Measurements from ENCODE around the gene FAM13B.
A peak's percentile ranks its signal among the peaks of the same experiment; 100 is the strongest.
"Not testable (repeated sequence)": the region's sequence is repeated elsewhere in the genome, so short reads cannot be mapped to it uniquely, and the experiment has no call there.

Gene FAM13B

DNA sequence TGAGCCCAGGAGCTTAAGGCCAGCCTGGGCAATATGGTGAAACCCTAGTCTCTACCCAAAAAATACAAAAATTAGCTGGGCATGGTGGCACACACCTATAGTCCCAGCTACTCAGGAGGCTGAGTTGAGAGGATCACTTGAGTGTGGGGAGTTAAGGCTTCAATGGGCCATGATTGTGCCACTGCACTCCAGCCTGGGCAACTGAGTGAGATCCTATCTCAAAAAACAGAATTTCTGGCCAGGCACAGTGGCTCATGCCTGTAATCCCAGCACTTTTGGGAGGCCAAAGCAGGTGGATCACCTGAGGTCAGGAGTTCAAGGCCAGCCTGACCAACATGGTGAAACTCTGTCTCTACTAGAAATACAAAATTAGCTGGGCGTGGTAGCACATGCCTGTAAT is 19.8 kb upstream of the FAM13B start:
- in situ Hi-C loops (cut with MboI; ENCODE audit: low sequenced_read_pairs), result loop anchor here (25.0 kb wide), 1 partner anchor 415 kb away; no protein-coding TSS in a partner anchor
- H3K9me3 ChIP-seq; DNase-seq (ENCODE audit: low spot score in 2 of 2); H3K36me3 ChIP-seq (replicated peaks); H3K4me1 ChIP-seq; H3K27me3 ChIP-seq (ENCODE audit: low read depth); H3K4me3 ChIP-seq: not testable (repeated sequence)

DNA sequence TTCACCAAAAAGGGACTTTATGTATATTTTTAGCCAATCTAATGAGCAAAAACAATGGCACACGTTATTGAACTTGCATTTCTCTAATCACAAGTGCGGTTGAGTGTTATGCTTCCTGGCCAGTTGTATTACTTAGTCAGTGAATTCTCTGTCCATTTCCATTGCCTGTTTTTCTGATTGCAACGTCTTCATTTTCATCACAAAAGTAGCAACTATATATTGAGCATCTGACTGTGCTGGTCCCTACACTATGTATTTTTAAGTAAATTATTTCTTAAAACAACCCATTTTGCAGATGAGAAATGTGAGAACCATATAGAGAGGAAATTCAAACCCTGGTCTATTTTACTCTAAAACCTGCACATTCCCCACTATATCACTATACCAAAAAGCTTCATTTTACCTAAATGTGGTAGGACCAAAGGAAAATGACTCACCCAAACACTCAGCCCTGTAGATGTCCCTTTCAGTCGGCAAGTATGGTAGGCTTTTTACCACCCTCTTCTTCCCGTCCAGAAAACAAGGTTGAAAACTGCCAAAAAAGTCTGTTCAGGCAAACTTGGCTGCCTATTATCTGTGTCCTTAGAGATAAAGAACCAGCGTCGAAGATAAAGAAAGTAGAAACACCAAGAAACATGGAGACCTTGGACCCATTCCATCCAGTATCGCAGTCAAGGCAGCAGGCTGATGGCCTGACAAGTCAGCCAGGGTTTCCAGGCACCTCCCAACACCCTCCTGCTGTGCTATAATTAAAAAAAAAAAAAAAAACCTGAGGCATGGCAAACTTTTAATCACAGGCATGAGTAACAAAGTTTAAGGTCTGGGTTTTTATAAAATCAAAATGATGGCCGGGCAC is 18.8 kb upstream of the FAM13B start:
- in situ Hi-C loops (cut with MboI; ENCODE audit: low sequenced_read_pairs), result loop anchor here (25.0 kb wide), 1 partner anchor 414 kb away; no protein-coding TSS in a partner anchor
- DNase-seq (ENCODE audit: low spot score in 2 of 2), result no peak
- H3K36me3 ChIP-seq (replicated peaks), result no peaks in the 10 kb centered on the region
- H3K4me3 ChIP-seq, result no peak overlapping the region
- H3K4me1 ChIP-seq, result no peaks in the 10 kb centered on the region
- no peaks in the 10 kb centered on the region for H3K27me3 ChIP-seq (ENCODE audit: low read depth)
- no peaks in the 10 kb centered on the region for H3K9me3 ChIP-seq

DNA sequence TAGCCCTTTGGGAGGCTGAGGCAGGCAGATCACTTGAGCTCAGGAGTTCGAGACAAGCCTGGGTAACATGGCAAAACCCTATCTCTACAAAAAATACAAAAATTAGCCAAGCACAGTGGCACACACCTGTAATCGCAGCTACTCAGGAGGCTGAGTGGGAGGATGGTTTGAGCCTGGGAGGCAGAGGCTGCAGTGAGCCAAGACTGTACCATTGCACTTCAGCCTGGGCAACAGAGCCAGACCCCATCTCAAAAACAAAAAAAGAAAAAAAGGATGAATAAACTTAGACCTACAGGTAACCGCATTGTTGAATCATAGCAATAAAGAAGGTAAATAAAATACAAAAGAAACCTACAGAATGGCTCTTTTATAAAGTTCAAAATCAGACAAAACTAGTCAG is 12.4 kb upstream of the FAM13B start:
- H3K27me3 ChIP-seq (ENCODE audit: low read depth); in situ Hi-C loops (cut with MboI; ENCODE audit: low sequenced_read_pairs); H3K36me3 ChIP-seq (replicated peaks); DNase-seq (ENCODE audit: low spot score in 2 of 2); H3K9me3 ChIP-seq; H3K4me1 ChIP-seq; H3K4me3 ChIP-seq: not testable (repeated sequence)

DNA sequence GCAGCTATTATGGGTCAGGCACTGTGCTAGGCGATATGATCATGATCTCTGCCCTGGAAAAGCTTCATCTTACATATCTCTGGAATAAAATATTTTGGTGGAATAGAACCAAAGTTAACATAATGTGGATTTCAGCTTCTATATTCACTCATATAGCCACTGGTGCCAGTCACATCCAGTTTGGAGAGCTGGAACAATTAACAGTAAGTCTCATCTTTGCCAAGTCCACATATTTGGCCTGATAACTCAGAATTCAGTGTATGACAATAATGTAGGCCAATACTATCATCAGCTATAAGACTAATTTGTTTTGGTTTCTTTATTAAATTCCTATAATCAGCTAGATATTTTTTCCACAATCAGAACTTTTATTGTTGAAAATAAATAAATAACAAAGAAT is 5.9 kb upstream of the FAM13B start:
- no peak overlapping the region for H3K4me3 ChIP-seq
- peaks cover 2% of the 10 kb centered on the region for H3K4me1 ChIP-seq
- in situ Hi-C loops (cut with MboI; ENCODE audit: low sequenced_read_pairs), result no loop called here
- no peak for DNase-seq (ENCODE audit: low spot score in 2 of 2)
- no peaks in the 10 kb centered on the region for H3K9me3 ChIP-seq
- H3K27me3 ChIP-seq (ENCODE audit: low read depth), result no peaks in the 10 kb centered on the region
- H3K36me3 ChIP-seq (replicated peaks), result no peaks in the 10 kb centered on the region

DNA sequence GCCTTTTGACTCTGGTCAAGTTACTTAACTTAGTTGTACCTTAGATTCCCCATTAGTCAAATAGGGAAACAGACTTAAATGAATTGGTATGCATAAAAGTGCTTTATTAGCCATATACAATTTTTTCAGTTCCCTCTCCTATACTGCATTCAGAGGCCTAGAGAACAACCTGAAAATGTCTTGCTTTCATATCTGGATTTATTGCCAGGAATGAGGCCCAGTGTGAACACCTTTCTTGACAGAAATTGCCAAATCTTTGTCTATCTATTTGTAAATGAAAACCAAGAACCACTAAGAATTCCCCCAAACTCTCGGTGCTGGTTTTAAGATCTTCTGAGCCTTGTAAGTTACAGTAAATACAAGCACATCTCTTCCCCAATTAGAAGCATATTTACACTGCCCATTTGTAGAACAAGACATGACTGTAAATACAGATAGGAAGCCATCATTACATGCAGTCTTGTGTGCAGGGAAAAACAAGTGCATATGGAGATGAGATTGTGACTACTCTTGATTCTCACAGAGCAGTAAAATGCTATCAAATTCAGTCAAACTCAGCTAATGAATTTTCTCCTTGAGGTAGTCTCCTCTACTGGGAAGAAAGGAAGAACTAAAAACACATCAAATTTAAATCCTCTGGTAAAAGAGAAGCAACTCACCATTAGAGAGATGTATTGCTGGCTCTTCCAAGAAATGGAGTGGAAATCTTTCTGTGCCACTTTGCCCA is 5.2 kb upstream of the FAM13B start:
- no peaks in the 10 kb centered on the region for H3K9me3 ChIP-seq
- H3K36me3 ChIP-seq (replicated peaks), result no peaks in the 10 kb centered on the region
- no peak overlapping the region for H3K4me3 ChIP-seq
- DNase-seq (ENCODE audit: low spot score in 2 of 2), result no peak
- H3K27me3 ChIP-seq (ENCODE audit: low read depth), result no peaks in the 10 kb centered on the region
- in situ Hi-C loops (cut with MboI; ENCODE audit: low sequenced_read_pairs), result no loop called here
- peaks cover 7% of the 10 kb centered on the region for H3K4me1 ChIP-seq

DNA sequence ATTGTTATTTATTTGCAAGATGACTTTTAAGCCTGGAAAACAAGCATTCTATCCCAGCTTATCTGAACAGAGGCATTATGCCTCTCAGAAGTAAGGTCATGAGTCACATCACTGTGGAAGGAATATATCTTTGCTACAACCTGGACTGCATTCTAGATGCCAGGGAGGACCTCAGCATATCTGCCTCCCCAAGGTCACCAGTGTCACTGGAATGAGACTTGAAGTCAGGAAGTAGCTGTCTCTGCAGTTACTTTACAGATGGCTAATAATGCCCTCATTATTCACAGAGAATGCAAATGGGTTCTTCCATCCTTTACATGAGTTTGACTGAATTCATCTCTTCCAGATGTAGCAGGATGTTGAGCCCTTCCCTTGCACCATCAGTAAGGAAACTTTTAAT is 4.4 kb upstream of the FAM13B start:
- Histone ChIP-seq H3K9me3 (no peaks in the 10 kb centered on the region), H3K36me3 (replicated peaks) (no peaks in the 10 kb centered on the region; the same call in 1 of the 2 replicates), H3K27me3 (ENCODE audit: low read depth) (no peaks in the 10 kb centered on the region), H3K4me3 (no peak overlapping the region), H3K4me1 (peaks cover 7% of the 10 kb centered on the region)
- in situ Hi-C loops (cut with MboI; ENCODE audit: low sequenced_read_pairs), result no loop called here
- no peak for DNase-seq (ENCODE audit: low spot score in 2 of 2)

DNA sequence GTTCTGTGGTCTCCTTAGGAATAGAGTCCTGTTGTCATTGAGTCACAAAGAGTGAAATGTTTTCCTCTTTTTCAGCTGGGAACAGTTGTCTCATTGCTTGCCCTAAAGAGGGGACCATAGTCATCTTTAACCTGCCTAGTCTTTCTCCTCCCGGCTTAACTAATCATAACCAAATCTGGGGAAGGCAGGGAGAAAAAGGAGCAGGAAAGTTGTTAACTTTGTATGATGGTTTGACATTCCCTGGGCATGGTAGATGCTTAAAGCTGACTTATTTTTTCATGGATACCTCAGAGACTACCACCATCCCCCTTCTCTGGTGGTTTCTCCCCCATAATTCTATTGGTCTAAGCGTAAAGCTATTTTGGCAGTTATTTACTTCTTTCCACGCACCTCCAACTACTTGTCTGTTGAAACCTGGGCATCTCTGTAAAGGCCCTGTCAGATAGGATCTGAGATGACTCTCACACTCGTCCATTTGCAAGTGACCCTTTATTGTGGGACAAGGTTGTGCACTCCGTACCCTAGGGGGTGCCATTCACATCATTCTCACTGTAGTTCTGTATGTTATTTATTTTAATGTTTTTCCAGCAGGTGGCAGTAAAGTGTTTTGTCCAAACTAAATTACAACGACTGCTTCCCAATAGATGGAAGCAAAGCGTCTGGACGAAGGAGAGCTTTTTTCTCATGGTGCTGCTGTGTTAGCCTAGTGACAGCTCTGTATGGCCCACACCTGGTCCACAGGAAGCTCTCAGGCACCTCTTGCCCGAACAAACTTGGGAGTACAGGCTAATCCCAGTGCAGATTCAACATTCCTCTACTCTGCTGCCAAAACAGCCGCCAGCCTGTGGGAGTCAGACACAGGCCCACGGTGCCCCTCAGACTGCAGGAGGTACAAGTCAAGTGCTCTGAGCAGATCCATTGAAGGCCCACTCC is 3.0 kb upstream of the FAM13B start:
- no peak overlapping the region for H3K4me3 ChIP-seq
- H3K27me3 ChIP-seq (ENCODE audit: low read depth), result no peaks in the 10 kb centered on the region
- H3K36me3 ChIP-seq (replicated peaks), result no peaks in the 10 kb centered on the region; the same call in 1 of the 2 replicates
- no peaks in the 10 kb centered on the region for H3K9me3 ChIP-seq
- peaks cover 7% of the 10 kb centered on the region for H3K4me1 ChIP-seq
- DNase-seq (ENCODE audit: low spot score in 2 of 2), result peak; percentile 79 to 92
- in situ Hi-C loops (cut with MboI; ENCODE audit: low sequenced_read_pairs), result no loop called here

DNA sequence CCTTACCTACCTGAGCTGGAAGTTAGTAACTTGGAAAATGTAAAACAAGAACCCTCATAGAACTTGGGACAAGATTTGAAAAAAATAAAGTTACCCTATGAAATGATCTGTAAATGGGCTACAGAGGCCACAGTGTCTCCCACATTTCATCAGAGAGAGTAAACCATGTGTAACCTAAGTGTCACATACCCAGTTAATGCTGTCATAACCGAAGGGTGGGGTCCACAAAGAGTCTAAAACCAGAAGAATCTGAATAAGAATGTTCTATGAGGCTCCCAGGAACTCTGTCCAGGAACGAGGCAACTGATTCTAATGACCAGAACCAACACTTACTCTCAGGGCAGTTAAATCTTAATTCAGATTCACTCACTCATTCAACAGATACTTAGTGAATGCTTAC is 1.0 kb upstream of the FAM13B start:
- in situ Hi-C loops (cut with MboI; ENCODE audit: low sequenced_read_pairs), result no loop called here
- Histone ChIP-seq H3K36me3 (replicated peaks) (no peaks in the 10 kb centered on the region; the same call in 1 of the 2 replicates), H3K27me3 (ENCODE audit: low read depth) (no peaks in the 10 kb centered on the region), H3K4me3 (peak overlapping the region; percentile 99), H3K9me3 (no peaks in the 10 kb centered on the region), H3K4me1 (peaks cover 10% of the 10 kb centered on the region)
- DNase-seq (ENCODE audit: low spot score in 2 of 2), result no peak

DNA sequence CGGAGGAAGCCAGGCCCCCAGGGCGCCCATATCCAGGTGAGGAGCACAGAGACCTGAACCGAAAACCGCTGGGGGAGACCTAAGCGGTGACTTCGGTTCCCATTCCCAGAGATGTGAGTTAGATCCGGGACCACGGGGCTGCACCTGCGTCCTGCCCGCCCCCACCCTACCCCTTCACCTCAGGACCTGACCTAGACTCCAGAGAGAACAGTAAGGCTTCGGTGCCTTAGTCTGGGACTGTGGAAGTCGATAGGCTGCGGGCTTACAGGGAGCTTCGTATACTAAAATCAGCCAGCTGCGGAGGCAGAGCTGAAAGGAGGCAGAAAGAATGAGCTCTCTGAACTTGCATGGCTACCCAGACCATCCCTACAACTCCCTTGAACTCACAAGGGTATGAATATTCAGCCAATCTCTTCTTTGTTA is 518 bp upstream of the FAM13B start:
- no peaks in the 10 kb centered on the region; the same call in 1 of the 2 replicates for H3K36me3 ChIP-seq (replicated peaks)
- in situ Hi-C loops (cut with MboI; ENCODE audit: low sequenced_read_pairs), result no loop called here
- H3K4me3 ChIP-seq, result peak overlapping the region; percentile 99
- H3K9me3 ChIP-seq, result no peaks in the 10 kb centered on the region
- H3K4me1 ChIP-seq, result peaks cover 10% of the 10 kb centered on the region
- DNase-seq (ENCODE audit: low spot score in 2 of 2), result no peak
- H3K27me3 ChIP-seq (ENCODE audit: low read depth), result no peaks in the 10 kb centered on the region

DNA sequence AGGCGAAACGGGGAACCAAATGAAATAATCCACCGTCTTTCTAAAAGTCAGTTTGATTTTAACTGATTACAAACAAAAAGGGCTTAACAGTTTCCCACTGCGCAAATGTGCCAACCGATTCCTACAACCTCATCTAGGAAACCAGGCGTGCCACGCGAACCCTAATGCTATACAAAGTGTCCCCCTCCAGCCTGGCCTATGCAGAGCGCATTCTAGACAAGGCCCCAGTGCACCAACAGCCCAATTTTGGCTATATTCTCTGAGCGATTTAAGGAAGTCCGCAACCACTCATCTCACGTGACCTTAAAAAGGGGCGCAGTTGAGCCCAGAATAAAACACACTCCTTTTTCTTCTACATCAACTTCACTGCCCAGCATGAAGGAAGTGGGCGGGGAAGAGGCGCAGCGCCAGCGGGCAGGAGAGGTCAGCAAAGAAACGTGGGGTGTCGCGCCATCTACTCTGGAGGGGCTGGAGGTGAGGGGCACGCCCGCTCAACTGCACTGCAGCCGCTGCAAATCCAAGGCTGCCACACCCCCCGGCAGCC is 779 bp downstream of the FAM13B start:
- in situ Hi-C loops (cut with MboI; ENCODE audit: low sequenced_read_pairs), result no loop called here
- Histone ChIP-seq H3K27me3 (ENCODE audit: low read depth) (no peaks in the 10 kb centered on the region), H3K9me3 (no peaks in the 10 kb centered on the region), H3K4me3 (peak overlapping the region; percentile 99), H3K36me3 (replicated peaks) (no peaks in the 10 kb centered on the region; the same call in 1 of the 2 replicates), H3K4me1 (peaks cover 10% of the 10 kb centered on the region)
- DNase-seq (ENCODE audit: low spot score in 2 of 2), result peak in 1 of 2 experiments; percentile 19

DNA sequence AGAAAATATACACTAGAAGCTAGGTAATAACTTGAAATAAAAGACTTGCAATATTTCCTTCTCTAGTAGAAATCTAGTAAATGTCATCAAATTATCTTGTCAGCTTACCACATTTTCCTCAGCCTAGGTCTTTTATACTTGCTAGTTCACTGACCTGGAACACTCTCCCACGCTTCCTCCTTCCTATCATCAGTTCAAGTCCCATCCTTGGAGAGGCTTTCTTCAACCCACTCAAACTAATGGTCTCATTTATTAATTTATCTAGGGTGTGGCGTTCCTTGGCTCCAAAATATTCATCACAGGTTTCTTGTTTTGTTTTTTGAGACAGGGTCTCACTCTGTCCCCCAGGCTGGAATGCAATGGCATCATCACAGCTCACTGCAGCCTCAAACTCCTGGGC is 2.9 kb downstream of the FAM13B start:
- in situ Hi-C loops (cut with MboI; ENCODE audit: low sequenced_read_pairs), result no loop called here
- no peaks in the 10 kb centered on the region; the same call in 1 of the 2 replicates for H3K36me3 ChIP-seq (replicated peaks)
- H3K27me3 ChIP-seq (ENCODE audit: low read depth), result no peaks in the 10 kb centered on the region
- H3K4me1 ChIP-seq, result peaks cover 10% of the 10 kb centered on the region
- H3K9me3 ChIP-seq, result no peaks in the 10 kb centered on the region
- no peak for DNase-seq (ENCODE audit: low spot score in 2 of 2)
- no peak overlapping the region for H3K4me3 ChIP-seq

DNA sequence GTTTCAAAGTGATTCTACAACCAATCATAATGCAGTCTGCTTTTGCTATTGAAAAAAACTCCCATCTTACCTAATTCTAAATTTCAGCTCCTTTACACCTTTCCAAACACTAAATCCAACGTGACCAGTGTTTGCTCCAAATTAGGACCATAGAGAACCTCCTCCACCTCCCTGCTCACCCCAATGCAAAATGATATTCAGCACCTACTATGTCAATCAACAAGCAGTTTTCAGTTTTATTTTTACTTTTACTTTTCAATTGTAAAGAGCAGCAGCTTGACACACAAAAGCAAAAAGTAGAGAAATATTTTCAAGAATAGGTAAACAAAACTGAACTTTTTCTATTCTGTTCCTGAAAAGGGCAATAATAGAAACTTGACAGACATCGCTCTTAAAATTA is 3.4 kb downstream of the FAM13B start:
- Histone ChIP-seq H3K36me3 (replicated peaks) (no peaks in the 10 kb centered on the region; the same call in 1 of the 2 replicates), H3K4me3 (no peak overlapping the region), H3K9me3 (no peaks in the 10 kb centered on the region), H3K4me1 (peaks cover 10% of the 10 kb centered on the region), H3K27me3 (ENCODE audit: low read depth) (no peaks in the 10 kb centered on the region)
- in situ Hi-C loops (cut with MboI; ENCODE audit: low sequenced_read_pairs), result no loop called here
- no peak for DNase-seq (ENCODE audit: low spot score in 2 of 2)

DNA sequence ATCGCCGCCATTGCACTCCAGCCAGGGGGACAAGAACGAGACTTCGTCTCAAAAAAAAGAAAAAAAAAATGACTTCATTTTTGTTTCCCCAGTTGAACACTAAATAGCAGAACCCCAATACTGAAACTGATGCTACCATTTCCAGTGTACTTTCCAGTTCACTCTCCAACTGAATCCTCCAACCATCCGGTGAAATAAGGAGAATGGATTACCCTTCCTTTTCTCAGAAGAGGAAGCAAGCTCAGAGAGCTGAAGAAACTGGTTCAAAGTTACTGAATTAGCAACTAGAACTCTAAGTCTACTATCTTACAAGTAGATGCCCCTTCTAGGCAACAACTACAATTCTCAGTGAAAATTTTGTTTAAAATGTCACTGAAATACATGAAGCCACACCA is 3.9 kb downstream of the FAM13B start:
- no peak overlapping the region for H3K4me3 ChIP-seq
- H3K36me3 ChIP-seq (replicated peaks), result no peaks in the 10 kb centered on the region; the same call in 1 of the 2 replicates
- no peaks in the 10 kb centered on the region for H3K27me3 ChIP-seq (ENCODE audit: low read depth)
- H3K4me1 ChIP-seq, result peaks cover 9% of the 10 kb centered on the region
- H3K9me3 ChIP-seq, result no peaks in the 10 kb centered on the region
- in situ Hi-C loops (cut with MboI; ENCODE audit: low sequenced_read_pairs), result no loop called here
- DNase-seq (ENCODE audit: low spot score in 2 of 2), result no peak

Data from HAP-1 (cell line).